Trophoblast cell (in vitro differentiated cells and primary cell): Measurements from ENCODE around the gene RRAS.

Experiments
- DNase-seq, 2 donors: peaks; one replicate each; pipeline ENCODE4 v3.0.0-alpha.2; 2016
- H2AFZ ChIP-seq: 2 replicates; pipeline ENCODE4 v1.6.1; 2013; ENCODE audit warnings: low read length, moderate library complexity, mild to moderate bottlenecking; ENCODE audit not compliant: insufficient read depth, poor library complexity
- H2AK5ac ChIP-seq: 2 replicates; pipeline ENCODE4 v1.6.1; 2013; ENCODE audit warnings: mild to moderate bottlenecking, low read length
- H2BK120ac ChIP-seq: 2 replicates; pipeline ENCODE4 v1.6.1; 2013; ENCODE audit warnings: low read length, mild to moderate bottlenecking, moderate library complexity; ENCODE audit not compliant: insufficient read depth, poor library complexity
- H2BK12ac ChIP-seq: 2 replicates; pipeline ENCODE4 v1.6.1; 2013; ENCODE audit warnings: mild to moderate bottlenecking, low read length, moderate library complexity
- H2BK5ac ChIP-seq: 2 replicates; pipeline ENCODE4 v1.6.1; 2013; ENCODE audit warnings: low read length, low read depth, moderate library complexity, mild to moderate bottlenecking; ENCODE audit not compliant: poor library complexity
- H3K14ac ChIP-seq: 2 replicates; pipeline ENCODE4 v1.6.1; 2013; ENCODE audit warnings: mild to moderate bottlenecking, low read length
- H3K18ac ChIP-seq: 2 replicates; pipeline ENCODE4 v1.6.1; 2013; ENCODE audit warnings: mild to moderate bottlenecking, low read length
- H3K23ac ChIP-seq: 2 replicates; pipeline ENCODE4 v1.6.1; 2013; ENCODE audit warnings: low read length
- H3K27ac ChIP-seq: 2 replicates; pipeline ENCODE4 v1.5.1; 2013; ENCODE audit warnings: low read depth, mild to moderate bottlenecking, inconsistent platforms, low read length, moderate library complexity
- H3K27me3 ChIP-seq: 2 replicates; pipeline ENCODE4 v1.6.1; 2013; ENCODE audit warnings: inconsistent platforms, mild to moderate bottlenecking, low read length, moderate library complexity; ENCODE audit not compliant: insufficient read depth
- H3K36me3 ChIP-seq, 2 experiments: 1 replicate in 1 of 2; 2 replicates in 1 of 2; pipeline ENCODE4 v1.6.1; 2013; ENCODE audit warnings: low read length in 2 of 2, mild to moderate bottlenecking in 2 of 2, moderate library complexity in 1 of 2; ENCODE audit not compliant: insufficient read depth in 2 of 2, control insufficient read depth in 1 of 2
- H3K4ac ChIP-seq: 2 replicates; pipeline ENCODE4 v1.6.1; 2013; ENCODE audit warnings: low read depth, mild to moderate bottlenecking, low read length, moderate library complexity
- H3K4me1 ChIP-seq, 2 experiments: 1 replicate in 1 of 2; 2 replicates in 1 of 2; pipeline ENCODE4 v1.6.1; 2013; ENCODE audit warnings: low read length in 2 of 2, mild to moderate bottlenecking in 2 of 2, moderate library complexity in 1 of 2; ENCODE audit not compliant: insufficient read depth in 2 of 2, control insufficient read depth in 1 of 2
- H3K4me2 ChIP-seq: 2 replicates; pipeline ENCODE4 v1.6.1; 2013; ENCODE audit warnings: inconsistent platforms, mild to moderate bottlenecking, low read length, moderate library complexity
- H3K4me3 ChIP-seq: 2 replicates; pipeline ENCODE4 v1.5.1; 2013; ENCODE audit warnings: mild to moderate bottlenecking, low read depth, low read length, inconsistent platforms
- H3K79me1 ChIP-seq: one replicate; pipeline ENCODE4 v1.6.1; 2013; ENCODE audit warnings: low read length
- H3K79me2 ChIP-seq: 2 replicates; pipeline ENCODE4 v1.6.1; 2013; ENCODE audit warnings: low read length, mild to moderate bottlenecking; ENCODE audit not compliant: control insufficient read depth, insufficient read depth, poor library complexity
- H3K9ac ChIP-seq: 2 replicates; pipeline ENCODE4 v1.6.1; 2013; ENCODE audit warnings: mild to moderate bottlenecking, low read length
- H3K9me3 ChIP-seq: 2 replicates; pipeline ENCODE4 v1.6.1; 2013; ENCODE audit warnings: low read depth, mild to moderate bottlenecking, control low read depth, inconsistent platforms, low read length; ENCODE audit not compliant: insufficient read depth
- H4K12ac ChIP-seq: 2 replicates; pipeline ENCODE4 v1.6.1; 2013; ENCODE audit warnings: low read depth, mild to moderate bottlenecking, low read length, moderate library complexity
- H4K8ac ChIP-seq: 2 replicates; pipeline ENCODE4 v1.6.1; 2013; ENCODE audit warnings: low read depth, mild to moderate bottlenecking, low read length, moderate library complexity
- H4K91ac ChIP-seq: one replicate; pipeline ENCODE4 v1.6.1; 2013; ENCODE audit warnings: low read depth, mild to moderate bottlenecking, low read length, moderate library complexity
- WGBS: extraction: QIAGEN DNeasy Blood & Tissue Kit; methylation state at CpG from one replicate; pipeline ENCODE4 v1.1.7; 2013; ENCODE audit warnings: missing lambda C conversion rate; ENCODE audit not compliant: insufficient read length, insufficient coverage; ENCODE audit errors: extremely low coverage; 5-methylcytosine and 5-hydroxymethylcytosine counted together

The RRAS gene

DNA sequence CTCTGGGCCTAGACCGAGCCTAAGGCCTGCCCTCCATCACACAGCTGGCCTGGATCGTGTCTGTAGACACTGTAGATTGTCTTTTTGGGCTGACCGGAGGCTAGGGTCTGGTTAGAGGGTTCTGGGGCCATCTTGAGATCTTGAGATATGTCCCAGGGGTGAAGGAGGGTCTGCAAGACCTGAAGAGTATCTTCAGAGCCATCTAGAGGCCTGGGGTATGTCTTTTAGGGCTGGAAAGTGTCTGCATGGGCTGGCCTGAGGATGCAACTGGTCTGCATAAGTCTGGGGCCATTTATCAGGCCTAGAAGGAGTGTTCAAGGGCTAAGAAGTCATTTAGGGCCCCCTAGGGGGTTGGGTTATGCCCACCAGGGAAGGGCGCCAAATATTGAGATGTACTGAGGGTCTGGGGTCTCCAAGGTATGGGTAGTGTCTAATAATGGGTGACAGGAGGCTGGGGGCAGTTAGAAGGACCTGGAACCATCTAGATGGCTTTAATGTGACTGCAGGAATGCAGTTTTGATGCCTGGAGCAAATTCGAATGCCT lies 2.6 kb upstream of the RRAS start:
- peaks cover 18% of the 10 kb centered on the region for H3K79me2 ChIP-seq
- peak overlapping the region; percentile 78 for H4K12ac ChIP-seq
- peak overlapping the region; percentile 97 for H3K9ac ChIP-seq
- peaks cover 31 to 32% of the 10 kb centered on the region in 2 experiments for H3K36me3 ChIP-seq
- peaks cover 23% of the 10 kb centered on the region for H3K79me1 ChIP-seq
- peak overlapping the region; percentile 88 for H2BK5ac ChIP-seq
- H2AK5ac ChIP-seq, result peak overlapping the region; percentile 97
- peak overlapping the region; percentile 97 for H3K14ac ChIP-seq
- peak overlapping the region; percentile 96 for H3K27ac ChIP-seq
- H3K4me3 ChIP-seq, result peak overlapping the region; percentile 89
- DNase-seq, result peak in 1 of 2 donors; percentile 44
- no CpG with 5 or more reads among the region's 5 CpGs for WGBS
- H3K27me3 ChIP-seq, result no peaks in the 10 kb centered on the region
- H3K4ac ChIP-seq, result peak overlapping the region; percentile 96
- H3K4me1 ChIP-seq, result peaks cover 10 to 30% of the 10 kb centered on the region in 2 experiments
- peak overlapping the region; percentile 92 for H2BK120ac ChIP-seq
- H4K91ac ChIP-seq, result peak overlapping the region; percentile 93
- H3K9me3 ChIP-seq, result no peaks in the 10 kb centered on the region
- H2AFZ ChIP-seq, result peak overlapping the region; percentile 21
- H3K4me2 ChIP-seq, result peak overlapping the region; percentile 85
- peak overlapping the region; percentile 93 for H4K8ac ChIP-seq
- peak overlapping the region; percentile 67 for H3K18ac ChIP-seq
- H3K23ac ChIP-seq, result no peak overlapping the region
- H2BK12ac ChIP-seq, result no peak overlapping the region

DNA sequence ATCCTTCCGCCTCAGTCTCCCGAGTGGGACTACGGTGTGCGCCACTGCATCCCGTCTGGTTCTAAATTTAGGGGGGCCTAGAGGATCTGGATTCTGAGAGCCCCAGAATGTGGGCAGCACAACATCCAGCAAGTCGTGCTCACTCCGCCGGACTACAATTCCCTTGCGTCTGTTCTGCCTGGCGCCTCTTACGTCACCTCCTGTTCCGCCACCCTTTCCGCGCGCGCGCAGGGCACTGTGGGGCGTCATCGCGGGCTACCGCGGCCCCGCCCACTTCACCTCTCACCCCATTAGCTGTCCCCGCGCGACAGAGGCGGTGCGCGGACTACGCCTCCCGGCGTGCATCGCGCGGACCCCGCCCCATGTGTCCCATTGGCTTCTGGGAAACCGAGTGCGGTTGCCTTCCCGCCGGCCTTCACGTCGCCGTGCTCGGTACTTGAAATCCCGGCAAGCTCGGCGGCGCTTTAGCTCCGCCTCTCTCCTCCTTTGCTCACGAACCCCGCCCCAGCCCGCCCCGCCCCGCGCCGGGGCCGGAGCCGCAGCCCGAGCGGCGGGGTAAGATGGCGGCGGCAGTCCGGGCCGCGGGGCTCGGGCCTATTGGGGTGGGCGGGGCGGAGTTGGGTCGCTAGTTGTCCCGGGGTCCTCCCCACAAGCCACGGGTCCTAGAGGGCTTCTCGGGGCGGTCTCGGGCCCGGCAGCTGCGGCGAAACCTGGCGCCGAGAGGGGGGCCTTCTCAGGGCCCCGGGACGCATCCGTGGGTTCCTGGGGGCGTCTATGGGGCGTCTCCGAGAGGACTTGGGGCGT lies 1.9 kb upstream of the RRAS start, which contains the start of gene SCAF1:
Gene SCAF1, plus strand, starts transcription at position 522 of the 804 bp plus-strand sequence. CDS start 2,818 bp downstream, outside the sequence.
- peak within 1 kb of the TSS; percentile 74 for H3K18ac ChIP-seq
- peak within 1 kb of the TSS; percentile 89 for H3K4me3 ChIP-seq
- H2BK12ac ChIP-seq, result peak within 1 kb of the TSS; percentile 86
- peak; percentile 99 for DNase-seq
- peak within 1 kb of the TSS; percentile 97 for H2AK5ac ChIP-seq
- H4K8ac ChIP-seq, result peak within 1 kb of the TSS; percentile 93
- peak within 1 kb of the TSS; percentile 92 for H4K12ac ChIP-seq
- H4K91ac ChIP-seq, result peak within 1 kb of the TSS; percentile 99
- peaks cover 10 to 30% of the 10 kb centered on the region in 2 experiments for H3K4me1 ChIP-seq
- peaks cover 25% of the 10 kb centered on the region in 2 experiments for H3K36me3 ChIP-seq
- H3K4ac ChIP-seq, result peak within 1 kb of the TSS; percentile 96
- peak within 1 kb of the TSS; percentile 97 for H3K14ac ChIP-seq
- H2BK5ac ChIP-seq, result peak within 1 kb of the TSS; percentile 98
- H3K27me3 ChIP-seq, result no peaks in the 10 kb centered on the region
- H3K79me2 ChIP-seq, result peaks cover 18% of the 10 kb centered on the region
- WGBS, result no CpG with 5 or more reads among the region's 87 CpGs
- H2AFZ ChIP-seq, result peak within 1 kb of the TSS; percentile 21
- no peaks in the 10 kb centered on the region for H3K9me3 ChIP-seq
- H3K79me1 ChIP-seq, result peaks cover 23% of the 10 kb centered on the region
- peak within 1 kb of the TSS; percentile 97 for H3K9ac ChIP-seq
- peak within 1 kb of the TSS; percentile 100 for H3K27ac ChIP-seq
- H3K23ac ChIP-seq, result no peak within 1 kb of the TSS
- peak within 1 kb of the TSS; percentile 98 for H2BK120ac ChIP-seq
- H3K4me2 ChIP-seq, result peak within 1 kb of the TSS; percentile 85

GRCh38 chr19:49639401-49640112 lies 386 bp downstream of the RRAS start:
- Histone ChIP-seq H3K9me3 (no peaks in the 10 kb centered on the region), H2AFZ (no peak overlapping the region), H3K4me1 (peaks cover 13 to 30% of the 10 kb centered on the region in 2 experiments), H3K14ac (peak overlapping the region; percentile 78), H4K8ac (peak overlapping the region; percentile 64), H2BK5ac (no peak overlapping the region), H2BK120ac (peak overlapping the region; percentile 66), H3K9ac (peak overlapping the region; percentile 57), H3K4me2 (peak overlapping the region; percentile 85), H3K79me1 (peaks cover 25% of the 10 kb centered on the region), H3K23ac (no peak overlapping the region), H3K18ac (peak overlapping the region; percentile 54), H3K36me3 (peaks cover 3 to 8% of the 10 kb centered on the region in 2 experiments), H3K4ac (peak overlapping the region; percentile 55), H4K12ac (peak overlapping the region; percentile 52), H3K4me3 (peak overlapping the region; percentile 73), H3K79me2 (peaks cover 18% of the 10 kb centered on the region), H2BK12ac (peak overlapping the region; percentile 41), H4K91ac (peak overlapping the region; percentile 83), H3K27ac (peak overlapping the region; percentile 45), H3K27me3 (no peaks in the 10 kb centered on the region), H2AK5ac (peak overlapping the region; percentile 87)
- DNase-seq, result no peak
- WGBS, result no CpG with 5 or more reads among the region's 31 CpGs
